WI38 (cell line): ENCODE results near the gene AKAP11.
"Not testable (repeated sequence)": the region's sequence is repeated elsewhere in the genome, so short reads cannot be mapped to it uniquely, and the experiment has no call there.

Source experiments
- H3K4me3 ChIP-seq: 2 replicates; pipeline ENCODE4 v1.5.1; 2011; ENCODE audit warnings: low read depth, mild to moderate bottlenecking, control low read depth, low read length
- TF ChIP-seq, protein P1 (sequence below): IDR thresholded peaks from 2 replicates; pipeline ENCODE4 v1.5.1; 2012; ENCODE audit warnings: low read depth, mild to moderate bottlenecking, control low read depth, low read length

Gene AKAP11, protein sequence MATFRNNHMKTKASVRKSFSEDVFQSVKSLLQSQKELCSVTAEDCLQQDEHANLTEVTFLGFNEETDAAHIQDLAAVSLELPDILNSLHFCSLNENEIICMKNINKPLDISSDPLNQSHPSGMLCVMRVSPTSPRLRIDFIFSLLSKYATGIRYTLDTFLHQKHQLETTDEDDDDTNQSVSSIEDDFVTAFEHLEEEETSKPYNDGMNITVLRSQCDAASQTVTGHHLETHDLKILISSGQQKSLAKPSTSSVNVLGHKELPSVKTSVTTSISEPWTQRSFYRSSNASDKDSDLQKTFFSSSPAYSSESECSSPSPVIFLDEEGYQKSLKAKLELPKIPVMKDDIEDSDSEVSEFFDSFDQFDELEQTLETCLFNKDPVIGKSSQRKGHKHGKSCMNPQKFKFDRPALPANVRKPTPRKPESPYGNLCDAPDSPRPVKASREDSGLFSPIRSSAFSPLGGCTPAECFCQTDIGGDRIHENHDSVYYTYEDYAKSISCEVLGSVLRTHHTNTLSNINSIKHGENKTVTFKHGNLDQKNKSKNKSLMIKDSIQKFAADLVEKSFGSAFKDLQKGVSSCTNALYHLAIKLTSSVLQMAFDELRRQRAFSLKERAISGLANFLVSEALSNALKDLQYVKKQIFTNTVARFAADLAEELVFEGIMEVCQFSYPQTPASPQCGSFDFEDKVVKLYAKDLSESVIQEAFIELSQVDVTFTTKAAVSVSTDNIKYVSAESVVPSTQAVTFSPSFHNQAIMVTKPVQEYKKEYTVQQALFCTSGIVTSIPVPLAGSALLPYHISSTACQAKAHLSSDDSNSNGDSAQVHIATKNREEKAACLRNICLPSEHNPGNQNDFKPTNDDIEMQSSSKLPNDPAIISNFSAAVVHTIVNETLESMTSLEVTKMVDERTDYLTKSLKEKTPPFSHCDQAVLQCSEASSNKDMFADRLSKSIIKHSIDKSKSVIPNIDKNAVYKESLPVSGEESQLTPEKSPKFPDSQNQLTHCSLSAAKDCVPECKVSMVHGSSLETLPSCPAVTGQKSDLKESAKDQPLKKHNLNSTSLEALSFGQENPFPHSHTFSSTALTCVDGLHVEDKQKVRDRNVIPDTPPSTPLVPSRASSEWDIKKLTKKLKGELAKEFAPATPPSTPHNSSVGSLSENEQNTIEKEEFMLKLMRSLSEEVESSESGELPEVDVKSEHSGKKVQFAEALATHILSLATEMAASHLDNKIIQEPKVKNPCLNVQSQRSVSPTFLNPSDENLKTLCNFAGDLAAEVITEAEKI (N-terminal part only)

GRCh38 chr13:42272115-42272803 lies at the start of gene AKAP11:
AKAP11 (plus strand) TSS chr13:42272152; CDS start chr13:42286349, 14,197 bp downstream.
- peak within 1 kb of the TSS; percentile 86 for H3K4me3 ChIP-seq
- TF ChIP-seq, protein P1, sequence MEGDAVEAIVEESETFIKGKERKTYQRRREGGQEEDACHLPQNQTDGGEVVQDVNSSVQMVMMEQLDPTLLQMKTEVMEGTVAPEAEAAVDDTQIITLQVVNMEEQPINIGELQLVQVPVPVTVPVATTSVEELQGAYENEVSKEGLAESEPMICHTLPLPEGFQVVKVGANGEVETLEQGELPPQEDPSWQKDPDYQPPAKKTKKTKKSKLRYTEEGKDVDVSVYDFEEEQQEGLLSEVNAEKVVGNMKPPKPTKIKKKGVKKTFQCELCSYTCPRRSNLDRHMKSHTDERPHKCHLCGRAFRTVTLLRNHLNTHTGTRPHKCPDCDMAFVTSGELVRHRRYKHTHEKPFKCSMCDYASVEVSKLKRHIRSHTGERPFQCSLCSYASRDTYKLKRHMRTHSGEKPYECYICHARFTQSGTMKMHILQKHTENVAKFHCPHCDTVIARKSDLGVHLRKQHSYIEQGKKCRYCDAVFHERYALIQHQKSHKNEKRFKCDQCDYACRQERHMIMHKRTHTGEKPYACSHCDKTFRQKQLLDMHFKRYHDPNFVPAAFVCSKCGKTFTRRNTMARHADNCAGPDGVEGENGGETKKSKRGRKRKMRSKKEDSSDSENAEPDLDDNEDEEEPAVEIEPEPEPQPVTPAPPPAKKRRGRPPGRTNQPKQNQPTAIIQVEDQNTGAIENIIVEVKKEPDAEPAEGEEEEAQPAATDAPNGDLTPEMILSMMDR: no peak

- no peak overlapping the region for H3K4me3 ChIP-seq
Observed at GRCh38 chr13:42223681-42224080, 48.3 kb upstream of the AKAP11 start.

DNA sequence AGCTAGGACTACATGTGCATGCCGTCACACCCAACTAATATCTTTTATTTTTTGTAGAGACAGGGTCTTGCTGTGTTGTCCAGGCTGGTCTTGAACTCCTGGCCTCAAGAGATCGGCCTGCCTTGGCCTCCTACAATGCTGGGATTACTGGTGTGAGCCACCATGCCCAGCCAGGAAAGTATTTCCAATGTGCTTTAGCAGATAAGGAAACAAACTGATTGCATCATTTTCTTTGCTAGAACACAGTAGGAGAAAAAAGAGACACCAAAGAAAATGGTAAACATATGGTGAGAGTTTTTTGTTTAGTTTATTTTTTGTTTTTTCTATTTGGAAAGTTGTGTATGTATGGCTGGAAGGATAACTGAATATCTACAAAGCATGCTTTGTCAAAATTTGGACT lies 46.9 kb upstream of the AKAP11 start:
- no peak overlapping the region for H3K4me3 ChIP-seq
- TF ChIP-seq, protein P1: no peak

More at GRCh38 chr13:42223681-42224080, 48.3 kb upstream of the AKAP11 start:
- TF ChIP-seq, protein P1: no peak

DNA sequence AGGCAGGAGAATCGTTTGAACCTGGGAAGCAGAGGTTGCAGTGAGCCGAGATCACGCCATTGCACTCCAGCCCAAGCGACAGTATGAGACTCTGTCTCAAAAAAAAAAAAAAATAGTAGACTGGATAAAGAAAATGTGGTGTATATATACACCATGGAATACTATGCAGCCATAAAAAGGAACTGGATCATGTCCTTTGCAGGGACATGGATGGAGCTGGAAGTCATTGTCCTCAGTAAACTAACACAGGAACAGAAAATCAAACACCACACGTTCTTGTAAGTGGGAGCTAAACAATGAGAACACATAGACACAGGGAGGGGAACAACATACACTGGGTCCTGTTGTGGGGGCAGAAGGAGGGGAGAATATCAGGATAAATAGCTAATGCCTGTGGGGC lies 45.2 kb upstream of the AKAP11 start:
- H3K4me3 ChIP-seq: not testable (repeated sequence)

DNA sequence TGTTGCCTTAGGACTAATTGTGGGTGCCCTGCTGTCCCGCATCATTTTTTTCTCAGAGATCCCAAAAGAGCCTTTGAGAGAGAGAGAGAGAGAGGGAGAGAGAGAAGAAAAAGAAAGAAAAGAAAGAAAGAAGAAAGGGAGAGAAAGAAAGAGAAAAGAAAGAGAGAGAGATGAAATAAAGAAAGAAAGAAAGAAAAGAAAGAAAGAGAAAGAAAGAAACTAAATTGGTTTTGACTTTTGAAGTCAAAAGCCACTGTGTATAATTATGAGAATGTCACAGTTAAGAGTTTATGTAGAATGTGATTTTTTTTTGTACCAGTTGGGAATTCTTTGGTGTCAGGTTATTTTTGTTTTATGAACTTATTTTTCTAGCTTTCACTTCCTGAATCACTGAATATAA lies 43.4 kb upstream of the AKAP11 start:
- TF ChIP-seq, protein P1: no peak
- H3K4me3 ChIP-seq: no peak overlapping the region

- TF ChIP-seq, protein P1: no peak
- H3K4me3 ChIP-seq: no peak overlapping the region
Observed at GRCh38 chr13:42229287-42229686, 42.7 kb upstream of the AKAP11 start.

GRCh38 chr13:42232671-42233070 lies 39.3 kb upstream of the AKAP11 start:
- no peak overlapping the region for H3K4me3 ChIP-seq
- TF ChIP-seq, protein P1: no peak
